Naive B cell (primary cell): ENCODE measurements around the gene CCDC88B. TPM values are rescaled to one million over a fixed set of nuclear protein-coding genes. Genes with fewer than 3 reads are reported as not detected.

ENCODE experiments used
- ATAC-seq, 2 donors: fragments of 150-1000 bp; cut with Tn5 transposase; 2 replicates each; pipeline ENCODE4 v1.10.0; 2021; ENCODE audit warnings: low read depth in 2 of 2, mild to moderate bottlenecking in 2 of 2, moderate library complexity in 2 of 2
- DNase-seq: peaks from one replicate; pipeline ENCODE4 v3.0.0; 2022
- H3K27ac Mint-ChIP-seq, 6 donors: one replicate each; pipeline ENCODE4 v1.8.0; 2020 to 2022; ENCODE audit warnings: mild to moderate bottlenecking in 6 of 6, mixed read lengths in 6 of 6, moderate library complexity in 5 of 6, inconsistent platforms in 2 of 6
- H3K27me3 Mint-ChIP-seq, 3 donors: one replicate each; pipeline ENCODE4 v1.8.0; 2021 to 2022; ENCODE audit warnings: mixed read lengths in 3 of 3, mild to moderate bottlenecking in 1 of 3
- H3K36me3 Mint-ChIP-seq, 2 donors: one replicate each; pipeline ENCODE4 v1.8.0; 2020 to 2022; ENCODE audit warnings: mixed read lengths in 2 of 2, inconsistent platforms in 1 of 2, mild to moderate bottlenecking in 1 of 2
- H3K4me1 Mint-ChIP-seq, 3 donors: one replicate each; pipeline ENCODE4 v1.8.0; 2020 to 2022; ENCODE audit warnings: mixed read lengths in 3 of 3, inconsistent platforms in 1 of 3, mild to moderate bottlenecking in 1 of 3, moderate library complexity in 1 of 3
- H3K4me3 Mint-ChIP-seq, 8 donors: one replicate each; pipeline ENCODE4 v1.8.0; 2020 to 2022; ENCODE audit warnings: mild to moderate bottlenecking in 8 of 8, mixed read lengths in 8 of 8, moderate library complexity in 8 of 8, inconsistent platforms in 2 of 8
- H3K9me3 Mint-ChIP-seq, 7 donors: one replicate each; pipeline ENCODE4 v1.8.0; 2020 to 2022; ENCODE audit warnings: mixed read lengths in 7 of 7, mild to moderate bottlenecking in 5 of 7, inconsistent platforms in 2 of 7, moderate library complexity in 1 of 7
- polyA plus RNA-seq, 6 donors: library from polyadenylated mRNA; unstranded; fragments of 300-500 nt; fragmentation: Illumina TruSeq; gene quantifications; one replicate each; pipeline ENCODE4 v1.2.3, GENCODE V29; 2021; ENCODE audit warnings: low read depth in 6 of 6

The CCDC88B gene
- polyA plus RNA-seq, 6 donors from 2014 or later, result 9.3 to 73.0 (median 19.4) TPM

DNA sequence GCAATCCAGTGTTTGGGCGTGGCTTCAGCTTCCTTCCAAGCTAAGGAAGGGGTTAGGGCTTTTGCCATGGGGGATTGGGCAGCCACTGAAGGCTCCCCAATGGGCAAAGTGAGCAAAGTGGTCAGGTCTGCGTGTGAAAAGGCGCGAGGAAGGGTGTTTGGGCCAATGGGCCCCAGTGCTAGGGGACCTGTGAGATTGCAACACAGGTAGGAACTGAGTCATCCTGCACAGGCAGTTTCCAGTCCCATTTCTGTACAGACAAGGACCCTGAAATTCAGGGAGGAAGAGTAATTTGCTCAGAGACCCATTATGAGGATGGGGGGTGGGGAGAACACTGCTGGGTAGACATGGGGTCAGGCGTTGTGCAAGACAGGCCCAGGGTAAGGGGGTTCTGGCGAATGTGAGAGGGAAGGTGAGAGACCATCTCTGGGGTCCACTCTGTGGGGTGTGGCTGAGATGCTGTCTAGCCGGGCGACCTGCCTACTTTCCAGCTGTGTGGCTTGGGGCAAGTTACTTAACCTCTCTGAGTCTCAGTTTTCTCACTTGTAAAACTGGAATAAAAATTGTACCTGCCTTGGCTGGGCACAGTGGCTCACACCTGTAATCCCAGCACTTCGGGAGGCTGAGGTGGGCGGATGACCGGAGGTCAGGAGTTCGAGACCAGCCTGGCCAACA, 7.3 kb downstream of the CCDC88B start:
- no peak for ATAC-seq
- peak overlapping the region in 1 of 6 donors; percentile 44 for H3K27ac Mint-ChIP-seq
- H3K27me3 Mint-ChIP-seq, result no peaks in the 10 kb centered on the region
- no peak overlapping the region for H3K4me3 Mint-ChIP-seq
- no peak for DNase-seq
- H3K9me3 Mint-ChIP-seq, result no peaks in the 10 kb centered on the region
- no peaks in the 10 kb centered on the region for H3K36me3 Mint-ChIP-seq
- peaks cover 8 to 29% (median 18%) of the 10 kb centered on the region in 3 donors for H3K4me1 Mint-ChIP-seq

DNA sequence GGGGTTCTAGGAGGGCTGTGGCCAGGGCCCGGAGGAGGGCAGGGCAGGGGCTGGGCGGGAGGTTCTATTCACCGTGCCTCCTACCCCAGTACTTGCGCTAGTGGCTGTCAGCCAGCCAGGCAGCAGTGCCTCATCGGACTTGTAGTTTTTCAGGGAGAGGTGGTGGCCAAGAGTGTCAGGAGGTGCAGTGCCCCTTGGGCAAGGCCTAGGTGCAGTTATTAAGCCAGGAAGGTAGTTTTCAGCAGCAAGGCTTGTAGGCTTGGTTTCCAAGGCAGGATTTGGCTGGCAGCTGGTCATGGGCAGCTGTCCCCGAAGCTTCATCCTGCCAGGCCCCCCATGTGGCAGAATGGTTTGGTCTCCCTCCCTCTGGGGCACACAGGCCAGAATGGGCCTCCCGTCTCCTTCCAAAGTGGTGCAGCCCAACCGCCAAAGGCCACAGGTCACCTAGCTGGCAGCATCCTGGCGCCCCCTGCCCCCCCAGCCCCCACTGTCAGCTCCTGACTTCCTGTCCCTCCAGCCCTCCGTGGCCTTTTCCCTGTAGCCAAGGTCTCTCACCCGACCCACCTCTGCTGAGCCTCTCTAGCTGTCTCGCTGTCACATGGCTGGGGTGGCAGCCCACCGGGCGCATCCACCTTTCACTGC, 8.5 kb downstream of the CCDC88B start:
- H3K27me3 Mint-ChIP-seq, result no peaks in the 10 kb centered on the region
- peaks cover 8 to 29% (median 13%) of the 10 kb centered on the region in 3 donors for H3K4me1 Mint-ChIP-seq
- ATAC-seq (no peak), DNase-seq (no peak)
- no peaks in the 10 kb centered on the region for H3K9me3 Mint-ChIP-seq
- H3K27ac Mint-ChIP-seq, result peak overlapping the region in 1 of 6 donors; percentile 36
- no peak overlapping the region for H3K4me3 Mint-ChIP-seq
- no peaks in the 10 kb centered on the region for H3K36me3 Mint-ChIP-seq

DNA sequence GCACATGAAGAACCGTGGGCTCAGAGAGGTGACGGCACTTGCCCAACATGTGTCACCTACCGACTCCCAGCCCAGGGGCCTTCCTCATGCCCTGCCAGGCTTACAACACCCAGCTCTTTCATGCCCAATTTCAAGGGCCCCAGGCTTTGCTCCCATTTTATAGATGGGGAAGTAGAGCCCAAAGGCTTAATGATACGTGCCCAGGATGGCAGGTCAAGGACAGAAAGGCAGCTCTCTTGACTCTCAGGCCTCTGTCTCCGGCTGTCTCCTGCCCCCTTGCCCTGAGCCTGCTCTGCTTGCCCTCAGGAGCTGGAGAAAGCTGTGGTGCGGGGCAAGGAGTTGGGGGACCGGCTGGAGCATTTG, 9.0 kb downstream of the CCDC88B start:
- H3K27ac Mint-ChIP-seq, result no peak overlapping the region
- no peaks in the 10 kb centered on the region for H3K27me3 Mint-ChIP-seq
- H3K4me3 Mint-ChIP-seq, result no peak overlapping the region
- H3K36me3 Mint-ChIP-seq, result no peaks in the 10 kb centered on the region
- no peak for DNase-seq
- no peaks in the 10 kb centered on the region for H3K9me3 Mint-ChIP-seq
- no peak for ATAC-seq
- peaks cover 8 to 29% (median 13%) of the 10 kb centered on the region in 3 donors for H3K4me1 Mint-ChIP-seq

DNA sequence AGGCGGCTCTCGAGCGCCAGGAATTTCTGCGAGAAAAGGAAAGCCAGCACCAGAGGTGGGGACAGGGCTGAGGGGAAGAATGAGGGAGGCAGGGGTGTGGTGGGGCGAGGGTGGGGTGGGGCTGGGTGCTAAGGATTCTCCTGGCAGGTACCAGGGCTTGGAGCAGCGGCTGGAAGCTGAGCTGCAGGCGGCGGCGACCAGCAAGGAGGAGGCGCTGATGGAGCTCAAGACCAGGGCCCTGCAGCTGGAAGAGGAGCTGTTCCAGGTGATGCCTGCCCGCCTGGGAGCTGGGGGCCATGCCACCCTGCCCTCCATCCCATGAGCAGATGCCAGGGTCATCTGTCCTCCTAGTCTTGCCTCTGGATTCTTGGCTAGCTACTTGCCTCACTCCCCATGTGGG, 9.4 kb downstream of the CCDC88B start:
- H3K4me3 Mint-ChIP-seq, result no peak overlapping the region
- no peak overlapping the region for H3K27ac Mint-ChIP-seq
- no peaks in the 10 kb centered on the region for H3K27me3 Mint-ChIP-seq
- H3K4me1 Mint-ChIP-seq, result peaks cover 8 to 29% (median 13%) of the 10 kb centered on the region in 3 donors
- no peaks in the 10 kb centered on the region for H3K9me3 Mint-ChIP-seq
- no peaks in the 10 kb centered on the region for H3K36me3 Mint-ChIP-seq
- no peak for DNase-seq
- no peak for ATAC-seq

DNA sequence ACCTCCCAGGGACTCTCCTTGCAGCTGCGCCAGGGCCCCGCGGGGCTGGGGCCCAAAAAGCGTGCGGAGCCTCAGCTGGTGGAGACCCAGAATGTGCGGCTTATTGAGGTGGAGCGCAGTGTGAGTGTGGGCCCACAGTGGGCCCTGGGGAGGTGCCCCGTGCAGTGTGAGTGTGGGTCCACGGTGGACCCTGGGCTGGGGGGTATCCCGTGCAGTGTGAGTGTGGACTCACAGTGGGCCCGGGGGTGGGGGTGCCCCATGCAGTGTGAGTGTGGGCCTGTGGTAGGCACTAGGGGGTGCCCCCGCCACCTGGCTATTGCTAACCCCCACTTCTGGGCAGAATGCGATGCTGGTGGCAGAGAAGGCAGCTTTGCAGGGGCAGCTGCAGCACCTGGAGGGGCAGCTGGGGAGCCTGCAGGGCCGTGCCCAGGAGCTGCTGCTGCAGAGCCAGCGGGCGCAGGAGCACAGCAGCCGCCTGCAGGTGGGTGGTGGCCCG, 11.2 kb downstream of the CCDC88B start:
- Mint-ChIP-seq H3K36me3 (no peaks in the 10 kb centered on the region), H3K27me3 (no peaks in the 10 kb centered on the region), H3K27ac (peak overlapping the region in 1 of 6 donors; percentile 16), H3K4me3 (peak overlapping the region in 1 of 8 donors; percentile 40), H3K9me3 (no peaks in the 10 kb centered on the region), H3K4me1 (peaks cover 4 to 23% (median 15%) of the 10 kb centered on the region in 3 donors)
- DNase-seq, result no peak
- ATAC-seq, result no peak

DNA sequence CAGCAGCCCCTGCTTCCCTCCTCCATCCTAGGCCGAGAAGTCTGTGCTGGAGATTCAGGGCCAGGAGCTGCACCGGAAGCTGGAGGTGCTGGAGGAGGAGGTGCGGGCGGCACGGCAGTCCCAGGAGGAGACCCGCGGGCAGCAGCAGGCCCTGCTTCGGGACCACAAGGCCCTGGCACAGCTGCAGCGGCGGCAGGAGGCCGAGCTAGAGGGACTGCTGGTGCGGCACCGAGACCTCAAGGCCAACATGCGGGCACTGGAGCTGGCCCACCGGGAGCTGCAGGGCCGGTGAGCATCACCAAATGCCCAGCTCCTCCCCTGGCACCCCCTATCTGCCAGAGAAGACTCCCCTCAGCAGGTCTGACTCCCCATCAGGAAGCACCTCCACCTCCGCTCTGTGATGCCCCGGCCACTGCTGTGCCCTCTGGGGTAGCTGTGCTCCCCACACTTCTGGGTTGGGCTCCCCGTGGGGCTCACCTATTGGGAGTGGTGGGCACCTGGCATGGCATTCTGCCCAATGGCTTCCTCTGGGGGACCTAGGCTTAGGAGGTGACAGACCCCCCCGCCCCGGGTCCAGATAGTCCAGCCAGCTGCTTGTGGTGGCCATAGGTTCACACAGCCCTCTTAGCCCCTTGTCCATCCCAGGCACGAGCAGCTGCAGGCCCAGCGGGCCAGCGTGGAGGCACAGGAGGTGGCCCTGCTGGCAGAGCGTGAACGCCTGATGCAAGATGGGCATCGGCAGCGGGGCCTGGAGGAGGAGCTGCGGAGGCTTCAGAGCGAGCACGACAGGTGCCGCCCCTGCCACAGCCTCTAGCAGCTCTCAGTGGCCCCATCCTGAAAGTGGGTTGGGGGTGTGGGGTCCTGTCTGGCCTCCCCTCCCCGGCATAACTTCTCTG, 12.3 kb downstream of the CCDC88B start:
- Mint-ChIP-seq H3K4me1 (peaks cover 4 to 19% (median 17%) of the 10 kb centered on the region in 3 donors), H3K27me3 (no peaks in the 10 kb centered on the region), H3K36me3 (peaks cover 0 to 7% of the 10 kb centered on the region in 2 donors), H3K4me3 (no peak overlapping the region), H3K27ac (peak overlapping the region in 2 of 6 donors; percentile 16 to 50), H3K9me3 (no peaks in the 10 kb centered on the region)
- ATAC-seq (no peak), DNase-seq (no peak)

DNA sequence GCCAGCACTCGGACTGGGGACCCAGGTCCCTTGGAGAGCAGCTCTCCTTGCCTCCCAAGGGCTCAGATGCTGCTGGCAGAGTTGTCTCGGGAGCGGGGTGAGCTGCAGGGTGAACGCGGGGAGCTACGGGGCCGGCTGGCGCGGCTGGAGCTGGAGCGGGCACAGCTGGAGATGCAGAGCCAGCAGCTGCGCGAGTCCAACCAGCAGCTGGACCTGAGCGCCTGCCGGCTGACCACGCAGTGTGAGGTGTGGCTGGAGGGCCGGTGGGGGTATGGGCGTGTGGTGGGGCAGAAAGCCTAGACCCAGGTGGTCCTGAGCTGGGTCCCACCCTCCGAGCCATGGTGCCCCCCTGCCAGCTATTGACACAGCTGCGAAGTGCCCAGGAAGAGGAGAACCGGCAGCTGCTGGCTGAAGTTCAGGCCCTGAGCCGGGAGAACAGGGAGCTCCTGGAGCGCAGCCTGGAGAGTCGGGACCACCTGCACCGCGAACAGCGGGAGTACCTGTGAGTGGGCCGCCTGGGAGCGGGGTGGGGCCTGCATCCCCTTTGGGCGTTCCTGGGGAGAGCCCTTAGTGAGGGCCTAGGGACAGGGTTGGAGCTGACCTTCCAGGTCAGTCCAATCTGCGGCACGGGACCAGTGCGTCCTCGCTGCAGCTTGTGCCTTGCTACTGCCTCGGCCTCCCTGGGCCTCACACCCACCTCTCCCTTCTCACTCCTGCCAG, 13.2 kb downstream of the CCDC88B start:
- Mint-ChIP-seq H3K4me1 (peaks cover 9 to 25% (median 21%) of the 10 kb centered on the region in 3 donors), H3K36me3 (peaks cover 0 to 7% of the 10 kb centered on the region in 2 donors), H3K4me3 (no peak overlapping the region), H3K9me3 (no peaks in the 10 kb centered on the region), H3K27me3 (no peaks in the 10 kb centered on the region), H3K27ac (no peak overlapping the region)
- DNase-seq (no peak), ATAC-seq (no peak)

DNA sequence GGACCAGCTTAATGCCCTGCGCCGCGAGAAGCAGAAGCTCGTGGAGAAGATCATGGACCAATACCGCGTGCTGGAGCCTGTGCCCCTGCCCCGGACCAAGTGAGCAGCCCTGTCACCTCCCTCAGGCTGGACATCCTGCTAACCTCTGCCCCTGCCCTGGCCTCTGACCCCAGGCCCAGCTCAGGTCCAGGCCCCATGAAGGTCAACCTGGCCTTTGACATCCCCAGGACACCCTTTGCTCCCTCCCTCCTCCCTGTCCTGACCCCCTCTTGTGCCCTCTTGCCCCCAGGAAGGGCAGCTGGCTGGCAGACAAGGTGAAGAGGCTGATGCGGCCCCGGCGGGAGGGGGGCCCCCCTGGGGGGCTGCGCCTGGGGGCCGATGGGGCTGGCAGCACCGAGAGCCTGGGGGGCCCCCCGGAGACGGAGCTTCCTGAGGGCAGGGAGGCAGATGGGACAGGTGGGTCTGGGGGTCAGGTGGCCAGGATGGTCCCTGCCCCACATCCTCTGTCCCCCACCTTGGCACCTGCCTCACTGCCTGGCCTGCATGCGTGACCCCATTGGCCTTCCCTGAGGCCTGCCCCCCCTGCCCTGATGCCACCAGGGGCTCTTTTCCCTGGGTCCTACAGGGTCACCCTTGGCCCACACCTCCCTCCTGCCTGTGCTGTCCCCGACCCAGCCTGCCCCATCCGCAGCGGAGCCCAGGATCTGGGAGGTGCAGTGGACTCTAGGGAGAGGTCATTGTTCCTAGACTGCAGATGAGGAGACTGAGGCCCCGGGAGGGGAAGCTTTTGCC, 13.9 kb downstream of the CCDC88B start:
- H3K4me1 Mint-ChIP-seq, result peaks cover 10 to 24% (median 20%) of the 10 kb centered on the region in 3 donors
- peak overlapping the region in 1 of 8 donors; percentile 40 for H3K4me3 Mint-ChIP-seq
- ATAC-seq, result no peak
- H3K9me3 Mint-ChIP-seq, result no peaks in the 10 kb centered on the region
- no peaks in the 10 kb centered on the region for H3K27me3 Mint-ChIP-seq
- no peak for DNase-seq
- no peak overlapping the region for H3K27ac Mint-ChIP-seq
- peaks cover 0 to 7% of the 10 kb centered on the region in 2 donors for H3K36me3 Mint-ChIP-seq

DNA sequence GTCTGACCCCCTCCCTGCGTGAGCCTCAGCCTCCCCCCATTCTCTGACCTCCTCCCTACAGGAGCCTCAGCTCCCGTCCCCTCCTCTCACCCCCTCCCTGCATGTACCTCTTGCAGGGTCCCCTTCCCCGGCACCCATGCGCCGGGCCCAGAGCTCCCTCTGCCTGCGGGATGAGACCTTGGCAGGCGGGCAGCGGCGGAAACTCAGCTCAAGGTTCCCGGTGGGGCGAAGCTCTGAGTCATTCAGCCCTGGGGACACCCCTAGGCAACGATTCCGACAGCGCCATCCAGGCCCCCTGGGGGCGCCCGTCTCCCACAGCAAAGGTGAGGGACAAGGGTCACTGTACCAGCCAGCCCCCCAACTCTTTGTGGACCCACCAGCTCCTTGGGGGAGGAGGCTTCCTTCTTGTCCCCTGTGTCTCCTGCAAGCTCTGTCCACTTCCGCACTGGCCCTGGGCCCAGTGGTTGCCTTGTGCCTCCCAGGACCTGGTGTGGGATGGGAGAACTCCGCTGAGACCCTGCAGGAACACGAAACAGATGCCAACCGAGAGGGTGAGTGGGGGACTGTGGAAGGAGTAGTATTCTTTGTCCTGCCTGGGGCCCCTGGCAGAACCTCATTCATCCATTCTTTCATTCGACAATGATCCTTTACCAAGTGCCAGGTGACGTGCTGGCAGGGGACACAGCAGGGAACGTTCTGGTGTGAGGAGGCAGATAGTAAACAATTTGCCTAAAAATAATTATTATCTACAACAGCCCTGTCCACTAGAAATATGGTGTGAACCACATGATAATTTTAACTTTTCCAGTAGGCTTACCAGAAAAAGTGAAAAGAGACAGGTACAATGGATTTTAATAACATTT, 15.3 kb downstream of the CCDC88B start:
- peak overlapping the region in 1 of 8 donors; percentile 73 for H3K4me3 Mint-ChIP-seq
- H3K4me1 Mint-ChIP-seq, result peaks cover 20 to 30% (median 29%) of the 10 kb centered on the region in 3 donors
- peaks cover 0 to 7% of the 10 kb centered on the region in 2 donors for H3K36me3 Mint-ChIP-seq
- DNase-seq, result peak; percentile 52
- peak overlapping the region in 3 of 6 donors; percentile 32 to 91 (median 39) for H3K27ac Mint-ChIP-seq
- H3K9me3 Mint-ChIP-seq, result no peaks in the 10 kb centered on the region
- H3K27me3 Mint-ChIP-seq, result no peaks in the 10 kb centered on the region
- peak; percentile 55 to 62 for ATAC-seq

DNA sequence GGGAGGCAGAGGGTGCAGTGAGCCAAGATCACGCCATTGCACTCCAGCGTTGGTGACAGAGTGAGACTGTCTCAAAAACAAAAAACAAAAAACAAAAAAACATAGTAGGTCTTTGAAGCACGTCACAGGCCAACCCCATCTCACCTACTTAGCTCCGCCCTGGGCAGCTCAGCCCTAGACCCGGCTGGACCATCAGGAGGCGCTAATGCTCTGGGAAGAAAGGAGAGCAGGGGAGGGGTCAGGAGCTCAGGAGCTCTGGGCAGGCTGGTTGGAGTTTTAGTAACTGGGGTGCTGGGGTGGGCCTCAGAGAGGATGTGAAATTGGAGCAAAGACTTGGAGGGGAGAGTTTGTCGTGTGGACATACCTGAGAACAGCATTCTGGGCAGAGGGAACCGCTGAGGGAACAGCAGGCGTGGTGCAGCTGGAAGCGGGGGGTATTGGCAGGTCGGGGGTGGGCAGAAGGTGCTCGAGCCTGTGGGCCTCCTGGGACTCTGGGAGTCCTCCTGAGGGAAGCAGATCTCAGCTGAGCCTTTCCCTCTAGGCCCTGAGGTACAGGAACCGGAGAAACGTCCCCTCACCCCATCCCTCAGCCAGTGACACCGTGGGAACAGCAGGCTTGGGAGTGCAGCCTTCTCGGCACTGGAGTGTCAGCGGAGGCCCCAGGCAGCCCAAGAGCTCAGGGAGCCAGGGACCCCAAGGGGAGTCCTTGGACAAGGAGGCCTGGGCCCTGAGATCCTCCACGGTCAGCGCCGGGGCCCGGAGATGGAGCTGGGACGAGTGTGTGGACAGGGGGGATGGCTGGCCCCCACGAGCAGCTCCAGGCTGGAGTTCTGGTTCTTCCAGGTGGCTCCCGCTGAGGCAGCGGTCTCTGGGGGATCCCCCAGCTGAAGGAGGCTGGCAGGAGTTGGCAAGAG, 16.8 kb downstream of the CCDC88B start:
- DNase-seq, result no peak
- peak overlapping the region in 5 of 8 donors; percentile 36 to 92 (median 55) for H3K4me3 Mint-ChIP-seq
- no peak for ATAC-seq
- peaks cover 0 to 7% of the 10 kb centered on the region in 2 donors for H3K36me3 Mint-ChIP-seq
- H3K9me3 Mint-ChIP-seq, result no peaks in the 10 kb centered on the region
- no peaks in the 10 kb centered on the region for H3K27me3 Mint-ChIP-seq
- H3K4me1 Mint-ChIP-seq, result peaks cover 30 to 39% (median 37%) of the 10 kb centered on the region in 3 donors
- no peak overlapping the region for H3K27ac Mint-ChIP-seq

DNA sequence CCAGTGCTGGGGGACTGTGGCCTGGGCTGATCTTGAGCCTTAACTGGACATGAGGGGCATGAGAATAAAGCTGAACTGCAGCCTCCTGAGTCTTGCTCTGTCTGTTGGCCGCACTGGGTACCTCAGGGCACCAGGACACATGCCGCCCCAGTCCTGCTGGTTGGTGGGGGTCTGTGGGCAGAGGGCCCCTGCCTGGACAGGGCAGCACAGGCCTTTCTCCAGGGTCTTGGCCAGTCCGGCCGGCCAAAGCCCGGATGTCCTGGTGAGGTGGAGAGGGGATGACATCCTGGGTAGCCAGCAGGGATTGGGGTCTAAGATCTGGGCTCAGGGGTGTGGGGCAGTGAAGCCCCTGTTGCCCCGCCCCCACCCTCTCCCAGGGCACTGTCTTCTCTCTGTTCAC, 17.4 kb downstream of the CCDC88B start:
- DNase-seq (no peak), ATAC-seq (no peak)
- Mint-ChIP-seq H3K4me3 (peak overlapping the region in 1 of 8 donors; percentile 92), H3K27me3 (no peaks in the 10 kb centered on the region), H3K9me3 (no peaks in the 10 kb centered on the region), H3K36me3 (peaks cover 0 to 7% of the 10 kb centered on the region in 2 donors), H3K27ac (peak overlapping the region in 1 of 6 donors; percentile 57), H3K4me1 (peaks cover 35 to 39% (median 37%) of the 10 kb centered on the region in 3 donors)
